HL-60 (cell line): Measurements from ENCODE around the gene OSBPL7.

ENCODE experiments used
- GABPA ChIP-seq: IDR thresholded peaks from 2 replicates; pipeline ENCODE4 v1.6.1; 2012; ENCODE audit warnings: low read depth
- POLR2AphosphoS5 ChIP-seq: IDR thresholded peaks from 2 replicates; pipeline ENCODE4 v1.6.1; 2012; ENCODE audit warnings: low read depth
- SPI1 ChIP-seq: IDR thresholded peaks from 2 replicates; pipeline ENCODE4 v1.6.1; 2012; ENCODE audit warnings: low read depth, mild to moderate bottlenecking, borderline replicate concordance
- TF ChIP-seq, protein P1 (sequence below): IDR thresholded peaks from one replicate; pipeline ENCODE4 v1.5.1; 2011; ENCODE audit warnings: low read length, control low read depth, inconsistent platforms; ENCODE audit not compliant: insufficient read depth

DNA sequence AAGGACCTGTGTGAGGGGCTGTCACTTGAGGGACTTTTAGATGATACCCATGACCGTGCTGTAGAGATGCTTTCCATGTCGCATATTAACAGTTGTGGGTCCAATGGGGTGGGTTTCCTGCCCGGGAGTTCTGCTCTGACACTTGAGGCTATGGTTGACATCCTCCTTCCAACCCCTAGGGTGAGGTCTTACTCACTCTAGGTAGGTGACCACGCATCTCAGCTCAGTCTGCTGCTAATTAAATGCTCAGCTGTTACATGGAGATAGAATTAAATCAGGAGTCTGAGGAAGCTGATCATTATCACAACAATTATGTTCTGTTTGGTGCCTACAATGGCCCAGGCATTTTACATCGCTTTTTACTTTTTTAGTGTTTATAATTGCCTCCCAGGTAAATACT, 40.2 kb downstream of the OSBPL7 start:
- TF ChIP-seq, protein P1, sequence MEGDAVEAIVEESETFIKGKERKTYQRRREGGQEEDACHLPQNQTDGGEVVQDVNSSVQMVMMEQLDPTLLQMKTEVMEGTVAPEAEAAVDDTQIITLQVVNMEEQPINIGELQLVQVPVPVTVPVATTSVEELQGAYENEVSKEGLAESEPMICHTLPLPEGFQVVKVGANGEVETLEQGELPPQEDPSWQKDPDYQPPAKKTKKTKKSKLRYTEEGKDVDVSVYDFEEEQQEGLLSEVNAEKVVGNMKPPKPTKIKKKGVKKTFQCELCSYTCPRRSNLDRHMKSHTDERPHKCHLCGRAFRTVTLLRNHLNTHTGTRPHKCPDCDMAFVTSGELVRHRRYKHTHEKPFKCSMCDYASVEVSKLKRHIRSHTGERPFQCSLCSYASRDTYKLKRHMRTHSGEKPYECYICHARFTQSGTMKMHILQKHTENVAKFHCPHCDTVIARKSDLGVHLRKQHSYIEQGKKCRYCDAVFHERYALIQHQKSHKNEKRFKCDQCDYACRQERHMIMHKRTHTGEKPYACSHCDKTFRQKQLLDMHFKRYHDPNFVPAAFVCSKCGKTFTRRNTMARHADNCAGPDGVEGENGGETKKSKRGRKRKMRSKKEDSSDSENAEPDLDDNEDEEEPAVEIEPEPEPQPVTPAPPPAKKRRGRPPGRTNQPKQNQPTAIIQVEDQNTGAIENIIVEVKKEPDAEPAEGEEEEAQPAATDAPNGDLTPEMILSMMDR: no peak
- TF ChIP-seq POLR2AphosphoS5 (no peak), SPI1 (no peak), GABPA (no peak)
